ENCODE measurements around the gene MREG.

- TF ChIP-seq, protein P1, sequence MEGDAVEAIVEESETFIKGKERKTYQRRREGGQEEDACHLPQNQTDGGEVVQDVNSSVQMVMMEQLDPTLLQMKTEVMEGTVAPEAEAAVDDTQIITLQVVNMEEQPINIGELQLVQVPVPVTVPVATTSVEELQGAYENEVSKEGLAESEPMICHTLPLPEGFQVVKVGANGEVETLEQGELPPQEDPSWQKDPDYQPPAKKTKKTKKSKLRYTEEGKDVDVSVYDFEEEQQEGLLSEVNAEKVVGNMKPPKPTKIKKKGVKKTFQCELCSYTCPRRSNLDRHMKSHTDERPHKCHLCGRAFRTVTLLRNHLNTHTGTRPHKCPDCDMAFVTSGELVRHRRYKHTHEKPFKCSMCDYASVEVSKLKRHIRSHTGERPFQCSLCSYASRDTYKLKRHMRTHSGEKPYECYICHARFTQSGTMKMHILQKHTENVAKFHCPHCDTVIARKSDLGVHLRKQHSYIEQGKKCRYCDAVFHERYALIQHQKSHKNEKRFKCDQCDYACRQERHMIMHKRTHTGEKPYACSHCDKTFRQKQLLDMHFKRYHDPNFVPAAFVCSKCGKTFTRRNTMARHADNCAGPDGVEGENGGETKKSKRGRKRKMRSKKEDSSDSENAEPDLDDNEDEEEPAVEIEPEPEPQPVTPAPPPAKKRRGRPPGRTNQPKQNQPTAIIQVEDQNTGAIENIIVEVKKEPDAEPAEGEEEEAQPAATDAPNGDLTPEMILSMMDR (IDR thresholded peaks at IDR 0.05) = no peak
- TF ChIP-seq POLR2A (IDR thresholded peaks at IDR 0.05) = no peak
These were observed 4.0 kb upstream of the MREG start for GRCh38 chr2:216017365-216017764.
